ENCODE data around the gene TUT7.

TUT7 gene

DNA sequence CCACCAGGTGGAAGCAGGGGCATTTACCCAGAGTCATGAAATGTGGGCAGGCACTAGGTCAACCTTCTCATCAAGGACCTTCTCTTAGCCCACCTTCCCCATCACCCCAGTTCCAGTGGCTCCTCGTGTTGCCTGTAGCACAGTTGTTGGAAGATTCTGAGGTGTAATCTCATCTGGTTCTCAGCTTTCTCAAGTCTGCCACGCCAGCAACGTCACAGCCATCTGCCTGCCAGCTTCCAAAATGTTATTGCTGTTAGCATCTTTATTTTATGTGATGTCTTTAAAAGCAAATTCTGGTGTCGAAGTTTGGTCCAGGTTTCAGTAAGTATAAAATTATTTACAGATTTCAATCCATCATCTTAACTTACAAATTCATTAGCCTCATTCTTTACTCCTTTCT lies 105.5 kb downstream of the TUT7 start:
- no peak for DNase-seq (ENCODE audit: low read depth)
- no peak overlapping the region for H3K4me3 ChIP-seq (ENCODE audit: low read depth, low read length)
- TF ChIP-seq, protein P1, sequence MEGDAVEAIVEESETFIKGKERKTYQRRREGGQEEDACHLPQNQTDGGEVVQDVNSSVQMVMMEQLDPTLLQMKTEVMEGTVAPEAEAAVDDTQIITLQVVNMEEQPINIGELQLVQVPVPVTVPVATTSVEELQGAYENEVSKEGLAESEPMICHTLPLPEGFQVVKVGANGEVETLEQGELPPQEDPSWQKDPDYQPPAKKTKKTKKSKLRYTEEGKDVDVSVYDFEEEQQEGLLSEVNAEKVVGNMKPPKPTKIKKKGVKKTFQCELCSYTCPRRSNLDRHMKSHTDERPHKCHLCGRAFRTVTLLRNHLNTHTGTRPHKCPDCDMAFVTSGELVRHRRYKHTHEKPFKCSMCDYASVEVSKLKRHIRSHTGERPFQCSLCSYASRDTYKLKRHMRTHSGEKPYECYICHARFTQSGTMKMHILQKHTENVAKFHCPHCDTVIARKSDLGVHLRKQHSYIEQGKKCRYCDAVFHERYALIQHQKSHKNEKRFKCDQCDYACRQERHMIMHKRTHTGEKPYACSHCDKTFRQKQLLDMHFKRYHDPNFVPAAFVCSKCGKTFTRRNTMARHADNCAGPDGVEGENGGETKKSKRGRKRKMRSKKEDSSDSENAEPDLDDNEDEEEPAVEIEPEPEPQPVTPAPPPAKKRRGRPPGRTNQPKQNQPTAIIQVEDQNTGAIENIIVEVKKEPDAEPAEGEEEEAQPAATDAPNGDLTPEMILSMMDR (IDR thresholded peaks at IDR 0.05; ENCODE audit: insufficient read depth, low read depth, low read length, missing control alignments), result no peak

DNA sequence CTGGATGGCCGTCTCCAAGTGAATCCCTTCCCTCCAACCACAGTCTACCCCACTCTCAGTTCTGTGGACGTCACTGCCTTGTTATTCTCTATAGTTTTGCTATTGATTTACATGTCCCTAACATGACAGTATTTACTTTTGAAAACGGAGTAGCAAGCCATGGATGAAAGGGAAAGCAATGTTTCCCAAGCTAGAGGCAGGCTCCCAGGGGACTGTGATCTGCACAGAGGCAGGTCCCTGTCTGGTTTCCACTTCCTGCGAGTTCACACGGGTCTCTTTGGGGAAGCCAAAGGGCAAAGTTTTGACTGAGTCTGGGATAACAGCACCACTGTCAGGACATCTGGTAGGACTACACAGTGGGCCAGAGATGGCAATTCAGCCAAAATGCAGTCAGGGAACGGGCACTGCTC lies 107.5 kb downstream of the TUT7 start:
- TF ChIP-seq, protein P1 (IDR thresholded peaks at IDR 0.05; ENCODE audit: insufficient read depth, low read depth, low read length, missing control alignments), result peak; percentile 37
- H3K4me3 ChIP-seq (ENCODE audit: low read depth, low read length), result peak overlapping the region; percentile 24; the same call in 1 of the 2 replicates
- peak; percentile 89 for DNase-seq (ENCODE audit: low read depth)

DNA sequence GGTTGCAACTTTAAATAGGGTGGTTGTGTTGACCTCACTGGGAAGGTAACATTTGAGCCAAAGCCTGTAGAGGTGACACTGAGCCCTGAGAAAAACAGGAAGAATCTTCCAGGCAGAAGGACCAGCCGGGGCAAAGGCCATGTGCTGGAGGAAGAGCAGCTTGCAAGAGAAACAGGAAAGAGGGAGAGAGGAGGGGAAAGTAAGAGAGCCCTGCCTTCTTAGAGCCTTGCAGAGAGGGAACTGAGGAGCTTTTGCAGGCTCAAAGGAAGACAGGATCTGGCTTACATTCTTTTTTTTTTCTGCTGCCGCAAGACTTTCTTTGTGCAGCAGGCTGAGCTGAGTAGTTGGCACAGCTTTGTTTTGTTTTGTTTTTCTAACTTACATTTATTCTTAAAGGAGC lies 112.1 kb downstream of the TUT7 start:
- no peak overlapping the region for H3K4me3 ChIP-seq (ENCODE audit: low read depth, low read length)
- no peak for DNase-seq (ENCODE audit: low read depth)
- TF ChIP-seq, protein P1 (IDR thresholded peaks at IDR 0.05; ENCODE audit: insufficient read depth, low read depth, low read length, missing control alignments), result no peak

DNA sequence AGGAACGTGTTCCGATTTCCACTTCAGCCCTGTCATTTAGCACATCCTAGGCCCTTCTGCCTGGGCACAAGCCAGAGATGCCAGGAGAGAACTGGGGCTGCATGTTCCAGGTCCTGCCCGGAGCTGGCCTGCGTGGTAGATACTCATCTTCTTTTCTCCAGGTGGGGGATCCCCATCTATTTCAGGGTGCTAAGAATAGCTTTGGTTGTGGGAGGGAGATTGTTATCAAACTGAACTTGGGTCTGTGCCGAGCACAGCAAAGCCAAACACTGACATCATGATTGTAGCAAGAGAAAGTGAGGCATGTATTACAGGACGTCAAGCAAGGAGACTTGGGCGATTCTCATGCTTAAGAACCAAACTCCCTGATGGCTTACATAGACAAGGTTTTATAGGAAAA lies 113.0 kb downstream of the TUT7 start:
- TF ChIP-seq, protein P1 (IDR thresholded peaks at IDR 0.05; ENCODE audit: insufficient read depth, low read depth, low read length, missing control alignments), result no peak
- no peak overlapping the region for H3K4me3 ChIP-seq (ENCODE audit: low read depth, low read length)
- no peak for DNase-seq (ENCODE audit: low read depth)

DNA sequence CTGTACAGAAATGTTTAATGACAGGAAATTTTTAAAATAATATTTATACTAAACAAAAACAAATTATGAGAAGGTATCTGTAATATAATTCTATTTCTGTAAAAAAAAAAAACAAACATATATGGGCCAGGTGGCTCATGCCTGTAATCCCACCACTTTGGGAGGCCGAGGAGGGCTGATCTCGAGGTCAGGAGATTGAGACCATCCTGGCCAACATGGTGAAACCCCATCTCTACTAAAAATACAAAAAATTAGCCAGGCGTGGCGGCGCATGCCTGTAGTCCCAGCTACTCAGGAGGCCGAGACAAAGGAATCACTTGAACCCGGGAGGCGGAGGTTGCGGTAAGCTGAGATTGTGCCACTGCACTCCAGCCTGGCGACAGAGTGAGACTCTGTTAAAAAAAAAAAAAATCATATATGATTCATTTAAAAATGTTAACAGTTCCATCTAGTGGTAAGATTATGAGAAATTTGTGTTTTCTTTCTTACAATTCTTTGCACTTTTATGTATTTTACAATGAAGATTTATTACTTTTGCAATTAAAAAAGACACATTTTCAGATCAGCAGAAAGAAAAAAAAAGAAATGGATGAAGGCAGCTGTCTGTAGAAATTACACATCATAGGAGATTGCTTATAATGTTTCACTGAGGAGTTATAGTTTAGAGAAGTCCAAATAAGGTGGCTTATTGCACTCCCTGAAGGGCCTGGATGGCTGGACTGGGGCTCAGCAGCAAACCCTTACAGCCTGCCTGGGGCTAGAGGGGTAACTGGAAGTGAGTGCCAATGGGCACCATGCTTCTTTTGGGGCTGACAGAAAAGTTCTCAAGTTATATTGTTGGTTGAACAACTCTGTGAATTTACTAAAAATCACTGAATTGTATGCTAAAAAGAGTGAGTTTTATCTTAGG lies 115.1 kb downstream of the TUT7 start:
- TF ChIP-seq, protein P1 (IDR thresholded peaks at IDR 0.05; ENCODE audit: insufficient read depth, low read depth, low read length, missing control alignments), result no peak
- no peak for DNase-seq (ENCODE audit: low read depth)
- no peak overlapping the region for H3K4me3 ChIP-seq (ENCODE audit: low read depth, low read length)

All from GM12865 (cell line).